GM06990 (cell line): ENCODE data around the gene B4GALT5.

Experiments used
- DNase-seq: peaks from one replicate; pipeline ENCODE4 v3.0.0-alpha.2; 2011; ENCODE audit not compliant: insufficient read length; ENCODE audit errors: extremely low read depth
- H3K27me3 ChIP-seq: replicated peaks from 2 replicates; pipeline ENCODE4 v1.6.0; 2011; ENCODE audit warnings: low read length; ENCODE audit not compliant: control insufficient read depth, insufficient read depth
- H3K36me3 ChIP-seq: 2 replicates; pipeline ENCODE4 v1.5.1; 2011; ENCODE audit warnings: low read length; ENCODE audit not compliant: control insufficient read depth, insufficient read depth
- H3K4me3 ChIP-seq: replicated peaks from 2 replicates; pipeline ENCODE4 v1.5.1; 2011; ENCODE audit warnings: low read depth, mild to moderate bottlenecking, control low read depth, low read length
- TF ChIP-seq, protein P1 (sequence below): IDR thresholded peaks from 2 replicates; pipeline ENCODE4 v1.5.1; 2011; ENCODE audit warnings: low read length, control low read depth, mild to moderate bottlenecking, inconsistent platforms; ENCODE audit not compliant: insufficient read depth, poor library complexity, severe bottlenecking

The B4GALT5 gene

DNA sequence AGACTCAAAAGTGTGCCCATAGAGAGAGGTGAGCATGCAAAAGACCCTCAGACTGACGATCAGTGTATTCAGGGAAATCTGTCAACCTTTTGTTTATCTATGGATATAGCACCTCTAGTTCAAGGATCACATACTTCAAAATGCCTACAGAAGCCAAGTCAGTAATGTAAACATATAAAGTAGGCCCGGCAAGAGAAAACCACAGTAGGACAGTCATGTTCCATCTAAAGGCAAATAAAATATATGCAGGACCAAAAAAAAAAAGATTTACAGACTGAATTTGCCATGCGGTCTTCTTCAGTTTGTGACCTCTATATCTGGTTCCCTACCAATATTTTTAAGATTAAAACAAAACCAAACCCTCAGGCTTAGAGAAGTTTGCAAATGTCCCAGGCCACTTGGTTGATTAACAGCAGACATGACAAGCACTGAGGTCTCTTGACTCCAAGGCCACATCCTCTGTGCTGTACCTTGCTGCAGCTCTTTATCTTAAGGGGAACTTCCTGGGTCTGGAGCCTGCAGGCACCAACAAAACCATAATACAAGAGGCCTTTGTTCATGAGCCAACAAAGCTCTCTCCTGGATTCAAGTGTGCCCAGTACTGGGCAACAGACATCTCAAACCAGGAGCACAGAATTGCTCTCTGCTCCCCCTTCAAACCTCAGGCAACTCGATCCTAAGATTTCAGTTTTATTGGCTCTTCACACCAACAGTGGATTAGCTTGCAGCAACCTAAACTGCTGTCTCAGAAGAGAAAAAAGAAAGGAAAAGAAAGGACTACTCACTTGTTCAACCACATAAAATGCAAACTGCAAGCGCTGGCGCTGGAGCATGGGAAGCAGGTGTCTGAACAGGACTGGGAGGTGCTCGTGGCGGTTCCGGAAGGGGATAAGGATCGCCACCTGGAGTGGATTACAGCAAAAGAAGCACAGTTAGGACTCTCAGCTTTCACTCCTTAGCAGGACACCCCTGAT is 71.7 kb downstream of the B4GALT5 start:
- Histone ChIP-seq H3K36me3 (peaks cover 13% of the 10 kb centered on the region), H3K4me3 (no peak overlapping the region), H3K27me3 (no peaks in the 10 kb centered on the region)
- DNase-seq: no peak
- TF ChIP-seq, protein P1, sequence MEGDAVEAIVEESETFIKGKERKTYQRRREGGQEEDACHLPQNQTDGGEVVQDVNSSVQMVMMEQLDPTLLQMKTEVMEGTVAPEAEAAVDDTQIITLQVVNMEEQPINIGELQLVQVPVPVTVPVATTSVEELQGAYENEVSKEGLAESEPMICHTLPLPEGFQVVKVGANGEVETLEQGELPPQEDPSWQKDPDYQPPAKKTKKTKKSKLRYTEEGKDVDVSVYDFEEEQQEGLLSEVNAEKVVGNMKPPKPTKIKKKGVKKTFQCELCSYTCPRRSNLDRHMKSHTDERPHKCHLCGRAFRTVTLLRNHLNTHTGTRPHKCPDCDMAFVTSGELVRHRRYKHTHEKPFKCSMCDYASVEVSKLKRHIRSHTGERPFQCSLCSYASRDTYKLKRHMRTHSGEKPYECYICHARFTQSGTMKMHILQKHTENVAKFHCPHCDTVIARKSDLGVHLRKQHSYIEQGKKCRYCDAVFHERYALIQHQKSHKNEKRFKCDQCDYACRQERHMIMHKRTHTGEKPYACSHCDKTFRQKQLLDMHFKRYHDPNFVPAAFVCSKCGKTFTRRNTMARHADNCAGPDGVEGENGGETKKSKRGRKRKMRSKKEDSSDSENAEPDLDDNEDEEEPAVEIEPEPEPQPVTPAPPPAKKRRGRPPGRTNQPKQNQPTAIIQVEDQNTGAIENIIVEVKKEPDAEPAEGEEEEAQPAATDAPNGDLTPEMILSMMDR: no peak

DNA sequence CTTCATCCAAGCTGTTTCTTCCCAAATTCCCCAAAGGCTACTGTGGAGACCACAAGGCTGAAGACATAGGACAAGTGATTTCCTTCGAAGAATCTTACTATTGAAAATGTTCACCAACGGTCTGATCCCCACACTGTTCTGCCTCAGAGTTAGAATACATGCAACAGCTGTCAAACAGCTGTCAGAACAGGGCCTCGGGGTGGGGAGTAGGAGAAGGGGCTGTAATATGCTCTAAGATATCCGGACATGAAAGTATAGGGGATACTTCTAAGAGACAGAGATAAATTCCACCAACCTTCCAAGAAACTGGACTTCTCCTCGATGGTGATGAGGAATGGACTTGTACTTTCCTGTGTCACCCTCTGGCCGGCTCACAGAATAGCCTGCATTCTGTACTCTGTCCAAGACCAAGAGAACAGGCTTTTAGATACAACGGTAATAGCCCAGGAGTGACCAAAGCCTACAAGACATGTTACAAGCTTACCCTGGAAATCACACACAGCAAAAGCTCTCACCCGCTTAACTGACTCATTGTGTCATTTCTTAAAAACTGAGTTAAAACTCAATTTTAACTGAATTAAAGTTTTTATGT is 76.5 kb downstream of the B4GALT5 start:
- H3K36me3 ChIP-seq: peaks cover 20% of the 10 kb centered on the region

DNA sequence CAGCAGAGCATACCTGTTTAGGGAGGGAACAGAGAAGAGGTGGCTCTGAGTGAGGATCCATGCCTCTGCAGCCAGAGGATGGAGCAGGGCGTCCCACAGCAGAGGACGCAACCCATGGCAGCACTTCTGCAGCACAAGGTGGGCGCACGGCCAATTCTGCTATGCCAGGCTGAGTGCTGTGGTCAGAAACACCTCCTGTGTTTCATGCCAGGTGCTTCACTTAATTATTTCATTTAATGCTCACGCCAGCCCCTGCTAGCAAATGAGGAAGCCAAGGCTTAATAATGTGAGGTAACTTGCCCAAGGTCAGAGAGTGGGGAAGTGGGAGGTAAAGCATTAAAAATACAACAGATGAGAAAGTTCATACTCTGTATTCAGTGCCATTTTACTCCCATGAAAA is 77.2 kb downstream of the B4GALT5 start:
- TF ChIP-seq, protein P1: no peak
- Histone ChIP-seq H3K4me3 (no peak overlapping the region), H3K27me3 (no peaks in the 10 kb centered on the region), H3K36me3 (peaks cover 20% of the 10 kb centered on the region)
- no peak for DNase-seq

More for the DNA sequence above, 76.5 kb downstream of the B4GALT5 start:
- TF ChIP-seq, protein P1: no peak
- Histone ChIP-seq H3K4me3 (no peak overlapping the region), H3K27me3 (no peaks in the 10 kb centered on the region)
- no peak for DNase-seq

DNA sequence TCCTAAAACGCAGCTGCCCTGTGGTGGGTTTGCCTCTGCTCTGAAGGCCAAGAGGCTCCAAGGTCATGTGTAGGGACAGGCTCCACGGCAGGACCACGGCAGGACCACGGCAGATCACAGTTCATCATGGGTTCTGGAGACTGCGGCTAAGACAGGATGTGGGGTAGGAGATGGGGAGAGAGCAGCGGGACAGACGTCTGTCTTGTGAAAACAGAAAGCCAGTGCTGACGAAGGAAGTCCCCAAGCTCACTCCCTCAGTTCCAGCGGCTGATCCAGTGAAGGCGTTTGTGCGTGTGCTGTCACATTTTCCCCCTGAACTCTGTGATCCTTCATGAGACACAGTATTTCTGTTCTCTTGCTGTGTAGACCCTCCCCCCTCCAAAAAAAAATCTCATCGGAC is 77.8 kb downstream of the B4GALT5 start:
- peaks cover 16% of the 10 kb centered on the region for H3K36me3 ChIP-seq
- TF ChIP-seq, protein P1: no peak
- DNase-seq: no peak
- H3K4me3 ChIP-seq: no peak overlapping the region
- H3K27me3 ChIP-seq: no peaks in the 10 kb centered on the region

DNA sequence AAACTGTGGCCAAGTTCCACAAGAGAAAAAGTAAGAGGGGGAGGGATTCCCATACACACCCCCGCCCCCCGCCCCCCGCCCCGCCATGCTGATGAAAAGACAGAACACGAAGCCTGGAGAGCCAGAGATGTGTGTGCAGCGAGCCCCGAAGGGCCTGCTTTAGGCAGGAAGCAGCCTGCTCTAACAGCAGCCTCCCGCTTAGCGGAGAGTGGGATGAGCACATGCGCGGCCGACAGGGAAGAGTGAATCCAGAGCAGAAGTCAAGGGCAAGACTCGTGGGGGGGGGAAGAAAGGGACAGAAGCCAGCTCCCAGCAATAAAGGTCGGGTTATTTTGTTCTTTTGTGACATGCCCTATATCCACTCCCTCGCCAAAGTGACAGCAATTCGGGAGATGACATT is 78.5 kb downstream of the B4GALT5 start:
- Histone ChIP-seq H3K27me3 (no peaks in the 10 kb centered on the region), H3K4me3 (no peak overlapping the region), H3K36me3 (peaks cover 16% of the 10 kb centered on the region)
- TF ChIP-seq, protein P1: no peak
- no peak for DNase-seq
